HEK293 (cell line): ENCODE results near the gene DYNC1I1.

Source experiments
- CTCF ChIA-PET: fragments of 350-600 bp; formaldehyde crosslinking; extraction: SDS; loops from one replicate; lab custom pipeline; 2021; ENCODE audit warnings: antibody characterized with exemption; lab: Yijun Ruan, JAX
- POLR2A ChIA-PET: fragments of 300-600 bp; formaldehyde crosslinking; extraction: SDS; loops from one replicate; lab custom pipeline; 2020; ENCODE audit warnings: antibody characterized with exemption, inconsistent platforms; lab: Yijun Ruan, JAX
- H3K27ac ChIP-seq: fragments of 200-500 bp; sonication (Bioruptor generic); 2 replicates; pipeline ENCODE4 v1.5.1; 2014; ENCODE audit warnings: low read depth, low read length, control low read depth, inconsistent platforms; ENCODE audit errors: extremely low read depth
- H3K36me3 ChIP-seq, 2 experiments: fragments of 200-500 bp in 1 of 2; sonication (Bioruptor generic) in 1 of 2; 1 replicate in 1 of 2; 2 replicates in 1 of 2; pipeline ENCODE4 v1.5.1; 2014 to 2017; ENCODE audit warnings: inconsistent platforms in 2 of 2, low read length in 2 of 2; ENCODE audit not compliant: control insufficient read depth in 2 of 2, insufficient read depth in 1 of 2
- H3K4me1 ChIP-seq: fragments of 200-500 bp; sonication (Bioruptor generic); 2 replicates; pipeline ENCODE4 v1.5.1; 2014; ENCODE audit warnings: mild to moderate bottlenecking, low read length, inconsistent platforms; ENCODE audit not compliant: control insufficient read depth, insufficient read depth
- H3K4me3 ChIP-seq: 2 replicates; pipeline ENCODE4 v1.5.1; 2011; ENCODE audit warnings: low read depth, mild to moderate bottlenecking, control low read depth, low read length, moderate library complexity
- H3K9me3 ChIP-seq: fragments of 200-500 bp; sonication (Bioruptor generic); 2 replicates; pipeline ENCODE4 v1.5.1; 2014; ENCODE audit warnings: low read depth, low read length, inconsistent platforms; ENCODE audit not compliant: control insufficient read depth, insufficient read depth
- BCL11A ChIP-seq: fragments of 450-650 bp; formaldehyde crosslinking; IDR thresholded peaks from 2 replicates; pipeline ENCODE4 v1.5.1; 2016; ENCODE audit warnings: low read depth, missing biosample characterization, missing genetic modification characterization
- GFI1B ChIP-seq: fragments of 450-650 bp; formaldehyde crosslinking; IDR thresholded peaks from 2 replicates; pipeline ENCODE4 v1.5.1; 2016; ENCODE audit warnings: missing biosample characterization, missing genetic modification characterization
- IKZF3 ChIP-seq: fragments of 450-650 bp; IDR thresholded peaks from 2 replicates; pipeline ENCODE4 v1.5.0; 2018; ENCODE audit warnings: missing biosample characterization, mild to moderate bottlenecking, missing genetic modification characterization, moderate library complexity
- PBX3 ChIP-seq: sonication (generic); formaldehyde crosslinking; IDR thresholded peaks from 2 replicates; pipeline ENCODE4 v1.8.1; 2022; ENCODE audit warnings: mild to moderate bottlenecking, moderate library complexity, missing genetic modification reagents
- PRDM4 ChIP-seq: fragments of 450-650 bp; formaldehyde crosslinking; IDR thresholded peaks from 2 replicates; pipeline ENCODE4 v1.5.1; 2017; ENCODE audit warnings: missing biosample characterization, missing genetic modification characterization
- REPIN1 ChIP-seq: fragments of 450-650 bp; formaldehyde crosslinking; IDR thresholded peaks from 2 replicates; pipeline ENCODE4 v1.5.1; 2017; ENCODE audit warnings: missing biosample characterization, missing genetic modification characterization, low read depth
- SALL2 ChIP-seq: fragments of 450-650 bp; formaldehyde crosslinking; IDR thresholded peaks from 2 replicates; pipeline ENCODE4 v1.5.0; 2017; ENCODE audit warnings: missing biosample characterization, mild to moderate bottlenecking, missing genetic modification characterization, borderline replicate concordance
- SP3 ChIP-seq: fragments of 450-650 bp; formaldehyde crosslinking; IDR thresholded peaks from 2 replicates; pipeline ENCODE4 v1.5.1; 2016; ENCODE audit warnings: missing biosample characterization, missing genetic modification characterization
- ZBTB17 ChIP-seq: fragments of 450-650 bp; formaldehyde crosslinking; IDR thresholded peaks from 2 replicates; pipeline ENCODE4 v1.5.1; 2016; ENCODE audit warnings: missing biosample characterization, missing genetic modification characterization
- ZBTB20 ChIP-seq: fragments of 450-650 bp; formaldehyde crosslinking; IDR thresholded peaks from 2 replicates; pipeline ENCODE4 v1.5.1; 2016; ENCODE audit warnings: missing biosample characterization, missing genetic modification characterization
- ZNF132 ChIP-seq: fragments of 450-650 bp; formaldehyde crosslinking; IDR thresholded peaks from 2 replicates; pipeline ENCODE4 v1.5.1; 2017; ENCODE audit warnings: missing biosample characterization, missing genetic modification characterization, borderline replicate concordance
- ZNF214 ChIP-seq: fragments of 450-650 bp; formaldehyde crosslinking; IDR thresholded peaks from 2 replicates; pipeline ENCODE4 v1.5.1; 2017; ENCODE audit warnings: missing biosample characterization, mild to moderate bottlenecking, missing genetic modification characterization, borderline replicate concordance
- ZNF248 ChIP-seq: fragments of 450-650 bp; formaldehyde crosslinking; IDR thresholded peaks from 2 replicates; pipeline ENCODE4 v1.5.1; 2017; ENCODE audit warnings: missing biosample characterization, missing genetic modification characterization
- ZNF274 ChIP-seq, 2 experiments: fragments of 200-500 bp in 1 of 2; fragments of 450-650 bp in 1 of 2; sonication (Bioruptor generic) in 1 of 2; formaldehyde crosslinking in 1 of 2; IDR thresholded peaks; 2 replicates each; pipeline versions ENCODE4 v1.5.1 to v1.6.1; 2014 to 2016; ENCODE audit warnings: borderline replicate concordance in 1 of 2, inconsistent platforms in 1 of 2, low read length in 1 of 2, missing biosample characterization in 1 of 2, missing genetic modification characterization in 1 of 2
- ZNF311 ChIP-seq: fragments of 450-650 bp; formaldehyde crosslinking; IDR thresholded peaks from 2 replicates; pipeline ENCODE4 v1.5.1; 2017; ENCODE audit warnings: missing biosample characterization, missing genetic modification characterization, borderline replicate concordance
- ZNF362 ChIP-seq: fragments of 450-650 bp; formaldehyde crosslinking; IDR thresholded peaks from 2 replicates; pipeline ENCODE4 v1.5.1; 2016; ENCODE audit warnings: missing biosample characterization, missing genetic modification characterization
- ZNF521 ChIP-seq: fragments of 450-650 bp; formaldehyde crosslinking; IDR thresholded peaks from 2 replicates; pipeline ENCODE4 v1.5.1; 2017; ENCODE audit warnings: missing biosample characterization, mild to moderate bottlenecking, missing genetic modification characterization
- ZNF610 ChIP-seq: fragments of 450-650 bp; formaldehyde crosslinking; IDR thresholded peaks from 2 replicates; pipeline ENCODE4 v1.5.1; 2016; ENCODE audit warnings: missing biosample characterization, missing genetic modification characterization, borderline replicate concordance
- ZNF623 ChIP-seq: fragments of 450-650 bp; formaldehyde crosslinking; IDR thresholded peaks from 2 replicates; pipeline ENCODE4 v1.5.1; 2016; ENCODE audit warnings: missing biosample characterization, missing genetic modification characterization
- ZNF645 ChIP-seq: fragments of 450-650 bp; formaldehyde crosslinking; IDR thresholded peaks from 2 replicates; pipeline ENCODE4; 2016; ENCODE audit warnings: missing biosample characterization, missing genetic modification characterization
- TF ChIP-seq, protein P1 (sequence below): fragments of 450-650 bp; IDR thresholded peaks from 2 replicates; pipeline ENCODE4 v1.5.1; 2018; ENCODE audit warnings: missing biosample characterization, mild to moderate bottlenecking, missing genetic modification characterization

The DYNC1I1 gene

GRCh38 chr7:95925236-95925635, 152.9 kb downstream of the DYNC1I1 start:
- TF ChIP-seq IKZF3 (tag by site-specific recombination) (no peak), REPIN1 (tag by site-specific recombination) (no peak), GFI1B (tag by site-specific recombination) (no peak), ZBTB17 (tag by site-specific recombination) (no peak), BCL11A (no peak), ZBTB20 (tag by site-specific recombination) (no peak), ZNF248 (tag by site-specific recombination) (no peak), ZNF645 (tag by site-specific recombination) (no peak), ZNF610 (no peak), ZNF623 (tag by site-specific recombination) (no peak), ZNF132 (tag by site-specific recombination) (no peak)
- H3K27ac ChIP-seq, result no peak overlapping the region
- ChIA-PET POLR2A (no interaction called here), CTCF (interaction anchor here (0.6 to 3.4 kb wide), 2 partner anchors 9 to 141 kb away, joined by 3 to 22 read pairs; no protein-coding TSS in a partner anchor)
- no peak overlapping the region for H3K4me3 ChIP-seq
- H3K9me3 ChIP-seq, result no peaks in the 10 kb centered on the region
- H3K4me1 ChIP-seq, result no peaks in the 10 kb centered on the region
- H3K36me3 ChIP-seq, result no peaks in the 10 kb centered on the region

DNA sequence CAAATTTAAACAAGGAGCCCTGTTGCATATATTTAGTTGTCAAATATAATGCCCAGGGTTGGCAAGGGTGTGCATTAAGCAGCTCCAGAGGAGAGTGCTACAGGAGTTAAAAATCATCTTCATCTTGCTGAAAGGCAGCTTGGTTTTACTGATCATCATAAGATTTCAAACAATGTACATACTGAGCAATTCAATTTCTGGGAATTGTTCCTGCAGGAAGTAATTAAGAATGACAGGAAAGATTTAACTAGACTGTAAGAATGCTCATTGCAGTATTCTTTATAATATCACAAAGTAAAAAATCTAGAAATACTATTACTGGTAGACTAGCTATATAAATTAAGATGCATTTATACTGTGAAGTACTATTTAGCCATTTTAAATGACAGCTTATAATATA, 153.6 kb downstream of the DYNC1I1 start:
- H3K4me1 ChIP-seq, result no peaks in the 10 kb centered on the region
- ChIA-PET CTCF (interaction anchor here (3.4 kb wide), 1 partner anchor 10 kb away, joined by 22 read pairs; no protein-coding TSS in a partner anchor), POLR2A (no interaction called here)
- H3K4me3 ChIP-seq, result no peak overlapping the region
- no peak overlapping the region for H3K27ac ChIP-seq
- no peaks in the 10 kb centered on the region for H3K36me3 ChIP-seq
- no peaks in the 10 kb centered on the region for H3K9me3 ChIP-seq
- TF ChIP-seq, protein P1, sequence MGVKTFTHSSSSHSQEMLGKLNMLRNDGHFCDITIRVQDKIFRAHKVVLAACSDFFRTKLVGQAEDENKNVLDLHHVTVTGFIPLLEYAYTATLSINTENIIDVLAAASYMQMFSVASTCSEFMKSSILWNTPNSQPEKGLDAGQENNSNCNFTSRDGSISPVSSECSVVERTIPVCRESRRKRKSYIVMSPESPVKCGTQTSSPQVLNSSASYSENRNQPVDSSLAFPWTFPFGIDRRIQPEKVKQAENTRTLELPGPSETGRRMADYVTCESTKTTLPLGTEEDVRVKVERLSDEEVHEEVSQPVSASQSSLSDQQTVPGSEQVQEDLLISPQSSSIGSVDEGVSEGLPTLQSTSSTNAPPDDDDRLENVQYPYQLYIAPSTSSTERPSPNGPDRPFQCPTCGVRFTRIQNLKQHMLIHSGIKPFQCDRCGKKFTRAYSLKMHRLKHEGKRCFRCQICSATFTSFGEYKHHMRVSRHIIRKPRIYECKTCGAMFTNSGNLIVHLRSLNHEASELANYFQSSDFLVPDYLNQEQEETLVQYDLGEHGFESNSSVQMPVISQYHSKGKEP, result no peak
- TF ChIP-seq ZNF274 (IDR thresholded peaks at IDR 0.05; ENCODE audit: low read length) (no peak), ZNF274 (tag by site-specific recombination; IDR thresholded peaks at IDR 0.05; ENCODE audit: borderline replicate concordance) (no peak), GFI1B (tag by site-specific recombination) (no peak), PBX3 (CRISPR knock-in tag) (no peak), ZNF521 (tag by site-specific recombination) (no peak), ZNF214 (no peak), SALL2 (no peak), PRDM4 (tag by site-specific recombination) (no peak), ZNF311 (tag by site-specific recombination) (no peak), ZNF362 (tag by site-specific recombination) (no peak), SP3 (tag by site-specific recombination) (no peak)
